Measurements from ENCODE around the gene NAV3. TPM values are rescaled to one million over a fixed set of nuclear protein-coding genes. Genes with fewer than 3 reads are reported as not detected.

Gene NAV3
- total RNA-seq, 2 experiments from 2014 or later = not detected

DNA sequence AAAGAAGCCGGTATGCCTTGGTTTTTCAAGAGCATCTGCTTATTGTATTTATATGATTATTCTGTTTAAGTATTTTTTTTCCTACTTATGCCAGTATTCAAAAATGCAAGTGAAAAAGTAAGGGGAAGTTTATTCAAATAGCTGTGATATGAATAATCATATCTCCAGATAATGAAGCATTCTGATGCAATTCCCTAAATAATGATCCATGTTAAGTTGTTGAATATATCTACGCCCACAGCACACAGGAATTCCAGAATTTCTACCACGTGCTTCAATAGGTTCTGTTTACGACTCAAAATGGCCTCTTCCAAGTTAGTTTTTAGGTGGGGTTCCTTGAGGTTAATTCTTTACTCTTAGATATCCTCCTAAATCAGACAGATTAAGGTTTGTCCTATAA is 208.3 kb downstream of the NAV3 start:
- Mint-ChIP-seq H3K4me3 (no peak overlapping the region), H3K9me3 (ENCODE audit: insufficient read depth) (peaks cover 7% of the 10 kb centered on the region), H3K27me3 (ENCODE audit: low read depth) (no peaks in the 10 kb centered on the region), H3K4me1 (ENCODE audit: low read depth) (no peaks in the 10 kb centered on the region), H3K36me3 (ENCODE audit: low read depth) (no peaks in the 10 kb centered on the region), H3K27ac (no peak overlapping the region)
- ChIA-PET CTCF (no interaction called here), POLR2A (no interaction called here)
- ATAC-seq = no peak
- DNase-seq = no peak

DNA sequence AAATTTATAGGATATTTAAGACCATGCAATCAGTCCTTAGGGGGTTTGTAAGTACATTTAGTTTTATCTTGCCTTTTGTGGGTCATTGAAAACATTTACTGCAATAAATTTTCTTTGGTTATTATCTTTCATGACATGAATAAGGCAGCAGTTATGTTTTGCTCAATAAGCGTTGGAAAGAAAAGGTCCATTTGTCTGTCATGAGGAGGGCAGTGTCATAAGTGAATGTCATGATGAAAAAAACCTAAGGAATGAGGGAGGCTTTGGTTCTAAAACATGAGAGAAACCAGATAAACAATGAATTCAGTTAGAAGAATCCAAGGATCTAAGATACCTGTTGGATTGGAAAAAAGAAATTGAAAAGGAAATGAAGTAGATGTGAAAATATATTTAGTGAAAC is 209.4 kb downstream of the NAV3 start:
- Mint-ChIP-seq H3K9me3 (ENCODE audit: insufficient read depth) (peaks cover 11% of the 10 kb centered on the region), H3K27ac (no peak overlapping the region), H3K27me3 (ENCODE audit: low read depth) (no peaks in the 10 kb centered on the region), H3K36me3 (ENCODE audit: low read depth) (no peaks in the 10 kb centered on the region), H3K4me1 (ENCODE audit: low read depth) (no peaks in the 10 kb centered on the region), H3K4me3 (no peak overlapping the region)
- ATAC-seq (no peak), DNase-seq (no peak)
- CTCF ChIA-PET = no interaction called here
- POLR2A ChIA-PET = no interaction called here

DNA sequence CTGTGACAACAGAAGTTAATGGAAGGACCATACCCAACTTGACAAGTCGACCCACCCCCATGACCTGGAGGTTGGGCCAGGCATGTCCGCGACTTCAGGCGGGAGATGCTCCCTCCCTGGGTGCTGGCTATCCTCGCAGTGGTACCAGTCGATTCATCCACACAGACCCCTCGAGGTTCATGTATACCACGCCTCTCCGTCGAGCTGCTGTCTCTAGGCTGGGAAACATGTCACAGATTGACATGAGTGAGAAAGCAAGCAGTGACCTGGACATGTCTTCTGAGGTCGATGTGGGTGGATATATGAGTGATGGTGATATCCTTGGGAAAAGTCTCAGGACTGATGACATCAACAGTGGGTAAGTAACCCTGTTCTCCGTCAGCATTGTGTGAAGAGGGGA is 220.1 kb downstream of the NAV3 start:
- ATAC-seq = no peak
- DNase-seq = no peak
- H3K4me3 Mint-ChIP-seq = no peak overlapping the region
- H3K36me3 Mint-ChIP-seq (ENCODE audit: low read depth) = no peaks in the 10 kb centered on the region
- no peaks in the 10 kb centered on the region for H3K27me3 Mint-ChIP-seq (ENCODE audit: low read depth)
- POLR2A ChIA-PET = no interaction called here
- CTCF ChIA-PET = no interaction called here
- no peaks in the 10 kb centered on the region for H3K4me1 Mint-ChIP-seq (ENCODE audit: low read depth)
- peaks cover 16% of the 10 kb centered on the region for H3K9me3 Mint-ChIP-seq (ENCODE audit: insufficient read depth)
- no peak overlapping the region for H3K27ac Mint-ChIP-seq

DNA sequence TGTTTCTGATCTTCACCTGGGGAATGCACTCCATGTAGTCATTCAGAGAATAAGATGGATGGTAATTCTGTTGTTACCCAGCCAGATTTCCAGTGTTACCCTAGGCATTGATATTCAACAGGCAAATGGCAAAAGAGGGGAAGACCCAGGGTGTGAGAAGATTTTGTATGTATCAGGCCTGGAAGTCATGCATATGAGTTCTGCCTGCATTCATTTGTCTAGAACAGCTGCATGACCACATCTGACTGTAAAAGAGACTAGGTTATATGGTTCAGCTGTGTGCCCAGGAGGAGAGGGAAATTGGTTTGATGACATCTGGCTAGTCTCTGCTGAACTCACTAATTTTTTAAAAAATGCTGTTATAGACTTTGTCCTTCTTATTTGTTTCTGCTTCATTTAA is 224.9 kb downstream of the NAV3 start:
- Mint-ChIP-seq H3K27me3 (ENCODE audit: low read depth) (no peaks in the 10 kb centered on the region), H3K4me1 (ENCODE audit: low read depth) (no peaks in the 10 kb centered on the region), H3K4me3 (no peak overlapping the region), H3K36me3 (ENCODE audit: low read depth) (no peaks in the 10 kb centered on the region), H3K9me3 (ENCODE audit: insufficient read depth) (no peaks in the 10 kb centered on the region), H3K27ac (no peak overlapping the region)
- DNase-seq (no peak), ATAC-seq (no peak)
- POLR2A ChIA-PET = no interaction called here
- CTCF ChIA-PET = no interaction called here

DNA sequence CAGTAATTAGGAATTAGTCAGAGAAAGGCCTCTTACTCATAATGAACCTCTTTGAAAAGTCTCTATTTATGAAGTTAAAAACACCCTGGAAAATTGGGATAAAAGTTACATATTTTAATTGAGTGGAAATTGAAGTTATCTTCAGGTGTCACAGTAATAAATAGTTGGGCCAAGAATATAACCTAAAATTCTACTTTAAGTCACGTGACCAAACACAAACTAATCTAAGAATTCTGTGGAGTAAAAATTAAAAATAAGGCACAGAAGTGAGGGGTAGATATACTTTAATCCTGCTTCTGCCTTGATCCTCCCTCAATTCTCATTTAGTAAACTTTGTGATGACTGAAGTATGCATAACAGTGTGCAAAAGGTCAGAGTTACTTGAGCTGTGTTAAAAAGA is 226.4 kb downstream of the NAV3 start:
- no peaks in the 10 kb centered on the region for H3K27me3 Mint-ChIP-seq (ENCODE audit: low read depth)
- no peaks in the 10 kb centered on the region for H3K9me3 Mint-ChIP-seq (ENCODE audit: insufficient read depth)
- H3K4me3 Mint-ChIP-seq = no peak overlapping the region
- H3K27ac Mint-ChIP-seq = no peak overlapping the region
- POLR2A ChIA-PET = no interaction called here
- no peaks in the 10 kb centered on the region for H3K4me1 Mint-ChIP-seq (ENCODE audit: low read depth)
- ATAC-seq = no peak
- H3K36me3 Mint-ChIP-seq (ENCODE audit: low read depth) = no peaks in the 10 kb centered on the region
- CTCF ChIA-PET = no interaction called here
- no peak for DNase-seq

DNA sequence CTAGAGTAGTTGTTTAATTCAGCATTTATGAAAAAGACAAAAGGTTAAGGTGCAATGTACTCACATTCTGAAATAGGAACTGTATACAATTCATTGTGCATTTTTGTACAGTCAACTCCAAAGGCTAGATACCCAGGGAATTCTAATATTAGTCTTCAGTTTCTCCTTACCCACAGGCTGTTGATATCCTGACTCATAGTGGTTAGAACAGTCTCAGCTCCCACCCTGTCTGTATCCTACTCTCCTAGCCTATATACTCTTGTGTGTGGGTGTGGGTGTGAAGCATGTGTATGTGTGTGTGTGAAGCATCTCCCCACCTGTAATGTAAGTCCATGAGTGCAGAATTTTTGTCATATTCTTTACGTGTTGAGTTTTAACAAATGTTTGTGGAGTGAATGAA is 229.5 kb downstream of the NAV3 start:
- POLR2A ChIA-PET = no interaction called here
- Mint-ChIP-seq H3K27me3 (ENCODE audit: low read depth) (no peaks in the 10 kb centered on the region), H3K4me3 (no peak overlapping the region), H3K27ac (no peak overlapping the region), H3K36me3 (ENCODE audit: low read depth) (no peaks in the 10 kb centered on the region), H3K9me3 (ENCODE audit: insufficient read depth) (no peaks in the 10 kb centered on the region), H3K4me1 (ENCODE audit: low read depth) (no peaks in the 10 kb centered on the region)
- CTCF ChIA-PET = no interaction called here
- ATAC-seq (no peak), DNase-seq (no peak)

DNA sequence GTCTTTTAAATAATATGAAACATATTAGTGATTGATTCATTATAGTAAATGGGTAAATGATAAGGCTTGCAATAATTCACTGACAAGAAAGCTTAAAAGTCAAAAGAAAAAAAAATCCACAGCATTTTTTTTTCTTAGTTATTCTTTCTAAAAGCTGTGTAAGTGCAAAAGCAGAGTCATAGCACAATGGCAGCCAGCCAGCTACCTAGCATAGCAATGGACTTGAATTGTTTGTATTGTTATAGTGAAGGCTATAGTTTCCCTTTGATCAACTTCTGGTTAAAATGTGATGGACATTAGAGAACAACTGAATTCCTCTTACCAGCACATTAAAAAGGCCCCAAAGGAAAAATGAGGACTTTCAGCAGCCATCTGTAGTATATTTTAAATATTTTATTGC is 232.1 kb downstream of the NAV3 start:
- Mint-ChIP-seq H3K27me3 (ENCODE audit: low read depth) (no peaks in the 10 kb centered on the region), H3K9me3 (ENCODE audit: insufficient read depth) (no peaks in the 10 kb centered on the region), H3K27ac (no peak overlapping the region), H3K36me3 (ENCODE audit: low read depth) (no peaks in the 10 kb centered on the region), H3K4me3 (no peak overlapping the region), H3K4me1 (ENCODE audit: low read depth) (no peaks in the 10 kb centered on the region)
- ATAC-seq (no peak), DNase-seq (no peak)
- ChIA-PET POLR2A (no interaction called here), CTCF (no interaction called here)

DNA sequence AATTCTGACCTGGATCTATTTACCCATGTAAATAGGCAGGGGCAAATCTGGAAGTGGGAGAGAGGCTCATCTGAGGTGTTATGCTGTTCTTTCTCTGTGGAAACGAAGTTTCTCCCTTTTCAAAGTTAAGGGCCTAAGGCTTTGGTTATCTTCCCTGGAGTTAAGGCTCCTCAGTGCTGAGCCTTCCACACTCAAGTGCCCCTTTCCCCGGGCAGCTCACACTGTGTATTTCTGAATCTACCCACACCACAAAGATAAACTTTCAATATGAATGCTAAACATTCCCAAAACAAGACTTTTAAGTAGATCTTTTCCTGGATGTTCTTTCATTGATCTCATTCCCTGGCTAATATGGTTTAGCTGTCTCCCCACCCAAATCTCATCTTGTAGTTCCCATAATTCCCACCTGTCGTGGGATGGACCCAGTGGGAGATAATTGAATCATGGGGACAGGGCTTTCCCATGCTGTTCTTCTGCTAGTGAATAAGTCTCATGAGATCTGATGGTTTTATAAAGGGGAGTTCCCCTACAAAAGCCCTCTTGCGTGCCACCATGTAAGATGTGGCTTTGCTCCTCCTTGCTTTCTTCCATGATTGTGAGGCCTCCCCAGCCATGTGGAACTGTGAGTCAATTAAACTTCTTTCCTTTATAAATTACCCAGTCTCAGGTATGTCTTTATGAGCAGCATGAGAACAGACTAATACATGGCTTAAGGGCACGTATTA is 251.1 kb downstream of the NAV3 start:
- Mint-ChIP-seq H3K27me3 (ENCODE audit: low read depth) (no peaks in the 10 kb centered on the region), H3K4me3 (no peak overlapping the region), H3K27ac (no peak overlapping the region), H3K4me1 (ENCODE audit: low read depth) (no peaks in the 10 kb centered on the region), H3K36me3 (ENCODE audit: low read depth) (no peaks in the 10 kb centered on the region), H3K9me3 (ENCODE audit: insufficient read depth) (no peaks in the 10 kb centered on the region)
- ChIA-PET POLR2A (no interaction called here), CTCF (no interaction called here)
- DNase-seq (no peak), ATAC-seq (no peak)

DNA sequence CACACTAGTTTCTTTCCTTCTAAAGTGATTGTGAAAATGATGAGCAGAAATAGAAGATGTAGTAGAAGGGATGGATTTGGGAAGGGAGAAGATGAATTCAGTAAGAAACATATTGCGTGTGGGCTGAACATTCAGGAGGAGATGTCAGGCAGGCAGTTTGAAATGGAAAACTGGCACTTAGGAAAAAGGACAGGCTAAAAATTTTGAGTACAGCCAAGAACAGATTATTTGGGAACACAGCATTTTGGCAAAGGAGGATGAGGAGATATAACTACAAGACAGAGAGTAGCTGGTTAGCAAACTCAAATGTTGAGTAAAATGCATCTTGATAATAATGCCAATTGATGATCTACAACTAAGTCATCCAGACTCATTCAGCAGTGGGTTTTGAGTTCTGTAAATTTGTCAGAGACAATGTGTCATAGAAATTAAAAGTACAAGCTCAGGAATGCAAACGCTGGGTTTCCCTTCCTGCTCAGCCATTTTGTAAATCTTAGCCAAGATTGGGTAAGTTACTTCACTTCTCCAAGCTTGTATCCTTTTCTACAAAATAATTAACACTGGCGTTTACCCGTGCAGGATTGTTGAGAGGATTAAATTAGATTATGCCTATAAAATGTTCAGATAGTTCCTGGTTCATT is 255.0 kb downstream of the NAV3 start:
- no peak overlapping the region for H3K27ac Mint-ChIP-seq
- H3K4me3 Mint-ChIP-seq = no peak overlapping the region
- DNase-seq (no peak), ATAC-seq (no peak)
- no peaks in the 10 kb centered on the region for H3K27me3 Mint-ChIP-seq (ENCODE audit: low read depth)
- CTCF ChIA-PET = no interaction called here
- H3K4me1 Mint-ChIP-seq (ENCODE audit: low read depth) = no peaks in the 10 kb centered on the region
- no peaks in the 10 kb centered on the region for H3K36me3 Mint-ChIP-seq (ENCODE audit: low read depth)
- H3K9me3 Mint-ChIP-seq (ENCODE audit: insufficient read depth) = no peaks in the 10 kb centered on the region
- POLR2A ChIA-PET = no interaction called here

DNA sequence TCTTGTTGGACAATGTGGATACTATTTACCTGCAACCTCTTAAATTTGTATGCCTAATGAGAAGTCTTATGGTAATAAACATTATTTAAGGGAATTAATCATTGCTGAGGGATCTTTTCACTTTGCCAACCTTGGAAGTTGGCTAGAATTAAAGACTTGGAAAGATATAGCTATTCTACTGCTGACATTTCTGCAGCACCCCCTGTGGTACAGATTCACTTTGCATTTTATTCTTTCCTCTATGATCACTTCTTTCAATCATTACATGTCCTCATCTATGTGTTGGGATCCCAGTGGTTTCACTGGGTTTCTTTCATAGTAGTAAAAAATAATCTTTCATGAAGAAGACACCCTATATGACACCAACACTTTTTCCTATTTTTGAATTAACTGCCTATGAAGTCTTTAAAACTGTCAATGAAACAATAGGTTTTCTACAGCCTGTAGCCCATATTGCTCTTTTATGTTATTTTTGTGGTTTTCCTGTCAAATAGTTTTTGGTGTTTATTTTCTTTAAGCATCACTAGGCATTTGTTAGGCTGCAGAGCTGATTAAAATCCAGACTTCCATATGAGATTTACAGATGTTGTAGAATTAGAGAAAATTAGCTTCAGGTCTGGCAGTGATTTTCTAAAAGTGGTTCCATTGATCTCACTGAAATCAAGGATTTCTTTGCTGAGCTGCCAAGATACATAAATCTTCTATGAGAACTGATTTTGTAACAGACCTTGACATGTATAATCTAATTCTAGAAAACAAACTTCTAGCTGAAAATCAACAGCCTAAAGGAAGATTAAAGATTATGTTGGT is 256.1 kb downstream of the NAV3 start:
- ChIA-PET CTCF (no interaction called here), POLR2A (no interaction called here)
- no peak overlapping the region for H3K4me3 Mint-ChIP-seq
- H3K9me3 Mint-ChIP-seq (ENCODE audit: insufficient read depth) = peaks cover under 1% of the 10 kb centered on the region
- DNase-seq = no peak
- no peak for ATAC-seq
- no peaks in the 10 kb centered on the region for H3K27me3 Mint-ChIP-seq (ENCODE audit: low read depth)
- H3K4me1 Mint-ChIP-seq (ENCODE audit: low read depth) = no peaks in the 10 kb centered on the region
- H3K27ac Mint-ChIP-seq = no peak overlapping the region
- no peaks in the 10 kb centered on the region for H3K36me3 Mint-ChIP-seq (ENCODE audit: low read depth)

DNA sequence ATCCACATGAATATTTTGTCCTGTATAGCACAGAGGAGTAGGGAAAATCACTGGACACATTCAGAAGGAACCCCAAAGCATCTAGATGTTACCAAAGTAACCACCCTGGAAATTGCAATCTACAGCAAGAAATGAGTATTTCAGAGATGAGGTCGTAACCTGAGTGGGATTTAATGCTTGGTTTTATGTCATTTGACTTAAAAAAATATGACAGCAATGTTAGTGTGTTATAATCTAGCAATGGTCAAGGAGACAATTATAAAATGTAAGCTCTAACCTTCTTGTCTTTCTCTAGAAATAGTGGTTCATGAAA is 256.6 kb downstream of the NAV3 start:
- H3K36me3 Mint-ChIP-seq (ENCODE audit: low read depth) = no peaks in the 10 kb centered on the region
- DNase-seq (no peak), ATAC-seq (no peak)
- ChIA-PET CTCF (no interaction called here), POLR2A (no interaction called here)
- H3K27ac Mint-ChIP-seq = no peak overlapping the region
- no peak overlapping the region for H3K4me3 Mint-ChIP-seq
- peaks cover 5% of the 10 kb centered on the region for H3K9me3 Mint-ChIP-seq (ENCODE audit: insufficient read depth)
- no peaks in the 10 kb centered on the region for H3K4me1 Mint-ChIP-seq (ENCODE audit: low read depth)
- no peaks in the 10 kb centered on the region for H3K27me3 Mint-ChIP-seq (ENCODE audit: low read depth)

DNA sequence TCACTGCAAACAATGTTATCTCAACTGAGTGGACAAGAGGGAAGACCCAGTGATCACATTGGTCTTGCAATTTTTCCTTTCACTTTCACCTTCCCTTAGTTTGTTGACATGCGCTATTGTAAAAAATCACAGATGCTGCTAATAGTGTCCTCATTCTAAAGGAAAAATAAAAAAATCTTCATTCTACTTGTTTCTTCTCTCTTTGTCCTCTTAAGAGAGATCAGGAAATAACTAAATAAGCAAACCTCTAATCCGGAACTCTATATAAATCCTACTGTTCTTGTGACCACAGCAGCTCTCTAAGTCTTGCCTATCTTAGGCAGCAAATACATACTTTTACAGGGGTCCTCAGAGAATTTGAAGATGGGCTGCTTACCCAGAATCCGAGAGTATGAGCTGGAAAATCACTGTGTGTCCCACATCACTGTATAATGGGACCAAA is 257.7 kb downstream of the NAV3 start:
- POLR2A ChIA-PET = no interaction called here
- CTCF ChIA-PET = no interaction called here
- no peak overlapping the region for H3K27ac Mint-ChIP-seq
- no peaks in the 10 kb centered on the region for H3K4me1 Mint-ChIP-seq (ENCODE audit: low read depth)
- no peak for DNase-seq
- H3K27me3 Mint-ChIP-seq (ENCODE audit: low read depth) = no peaks in the 10 kb centered on the region
- no peak for ATAC-seq
- peaks cover 5% of the 10 kb centered on the region for H3K9me3 Mint-ChIP-seq (ENCODE audit: insufficient read depth)
- H3K4me3 Mint-ChIP-seq = no peak overlapping the region
- no peaks in the 10 kb centered on the region for H3K36me3 Mint-ChIP-seq (ENCODE audit: low read depth)

Data from activated CD8-positive, alpha-beta T cell treated with anti-CD3 and anti-CD28 coated beads, Interleukin-2, amount 10 ng/mL, durations not matched to agents 7 days and 5 days (primary cell).